Measurements from ENCODE around the gene NOC2L. TPM values are rescaled to one million over a fixed set of nuclear protein-coding genes. Genes with fewer than 3 reads are reported as not detected.

The NOC2L gene
- total and polyA plus RNA-seq, 2 donors (not counting 3 experiments of a cell fraction or from before 2014, with no cell fraction given): 55.3 to 87.9 TPM

GRCh38 chr1:962381-963300, 3.6 kb upstream of the NOC2L start:
- H3K9me3 ChIP-seq (replicated peaks; ENCODE audit: control insufficient read depth, insufficient read depth, low read length): no peaks in the 10 kb centered on the region
- DNase-seq (ENCODE audit: low read depth, low spot score) (no peak), FAIRE-seq (no peak)
- intact Hi-C loops (cut with micrococcal nuclease) (no loop called here), dilution Hi-C loops (cut with MboI; ENCODE audit: extremely low pct_ligation_motif_present, low sequenced_read_pairs) (no loop called here)
- peaks cover 14% of the 10 kb centered on the region for H3K4me1 ChIP-seq (ENCODE audit: control insufficient read depth, extremely low read depth, insufficient read depth, low read length)
- H3K27me3 ChIP-seq (ENCODE audit: control insufficient read depth in 2 of 2, insufficient read depth in 2 of 2, low read length in 2 of 2): no peaks in the 10 kb centered on the region
- H2AFZ ChIP-seq (ENCODE audit: low read depth, low read length): no peak overlapping the region
- peaks cover 0 to 2% of the 10 kb centered on the region in 2 experiments for H3K36me3 ChIP-seq (ENCODE audit: control insufficient read depth in 2 of 2, extremely low read depth in 1 of 2, insufficient read depth in 2 of 2, low read length in 2 of 2)
- no peak overlapping the region for H3K4me2 ChIP-seq (ENCODE audit: insufficient read depth, low read length)
- peaks cover 13% of the 10 kb centered on the region for H3K79me2 ChIP-seq (ENCODE audit: control insufficient read depth, insufficient read depth, low read length)
- no peak overlapping the region for H3K27ac ChIP-seq (ENCODE audit: insufficient read depth, low read depth, low read length)
- POLR2A ChIA-PET: no interaction called here
- CTCF ChIA-PET: interaction anchor here (1.8 kb wide), 1 partner anchor 58 kb away, joined by 4 read pairs; no protein-coding TSS in a partner anchor
- no peaks in the 10 kb centered on the region for H4K20me1 ChIP-seq (replicated peaks; ENCODE audit: control insufficient read depth, extremely low read depth, insufficient read depth, low read length)
- H3K9me1 ChIP-seq (replicated peaks; ENCODE audit: control insufficient read depth, extremely low read depth, insufficient read depth, low read length): no peaks in the 10 kb centered on the region
- no peak for TF ChIP-seq POLR2A (IDR thresholded peaks at IDR 0.05; ENCODE audit: low read depth, low read length)
- TF ChIP-seq EZH2 (IDR thresholded peaks at IDR 0.05; ENCODE audit: borderline replicate concordance, low read depth, low read length, severe bottlenecking): no peak
- no peak for TF ChIP-seq FOS (IDR thresholded peaks at IDR 0.05; ENCODE audit: borderline replicate concordance, insufficient read depth, low read length)
- TF ChIP-seq JUN (IDR thresholded peaks at IDR 0.05; ENCODE audit: borderline replicate concordance, insufficient read depth, insufficient read length, low read depth): no peak
- no peak for TF ChIP-seq CTCF (IDR thresholded peaks at IDR 0.05; ENCODE audit: extremely low read depth in 1 of 2, insufficient read depth in 1 of 2, low read depth in 1 of 2, low read length in 2 of 2)
- no peak for TF ChIP-seq MAX (IDR thresholded peaks at IDR 0.05; ENCODE audit: insufficient read depth, insufficient read length)
- TF ChIP-seq GATA2 (IDR thresholded peaks at IDR 0.05; ENCODE audit: insufficient read depth, insufficient read length, low read depth, low read length): no peak
- TF ChIP-seq POLR2AphosphoS5 (IDR thresholded peaks at IDR 0.05; ENCODE audit: insufficient read depth, low read depth, low read length): no peak
- TF ChIP-seq MYC (IDR thresholded peaks at IDR 0.05; ENCODE audit: low read depth, low read length): no peak
- no peak overlapping the region for H3K4me3 ChIP-seq (replicated peaks in 1 of 3; ENCODE audit: insufficient read depth in 1 of 3, low read depth in 1 of 3, low read length in 3 of 3)
- H3K9ac ChIP-seq (replicated peaks; ENCODE audit: extremely low read depth, insufficient read depth, low read length): no peak overlapping the region
- no TSS peak for BruUV-seq (replicated peaks)

Data from endothelial cell of umbilical vein (primary cell).